B cell (primary cell): ENCODE data around the gene PTPRF. TPM values are rescaled to one million over a fixed set of nuclear protein-coding genes. Genes with fewer than 3 reads are reported as not detected.
"Not testable (repeated sequence)": the region's sequence is repeated elsewhere in the genome, so short reads cannot be mapped to it uniquely, and the experiment has no call there.

Experiments
- ATAC-seq: fragments of 200-7000 bp; cut with Tn5 transposase; one replicate; pipeline ENCODE4 v1.10.0; 2021; ENCODE audit warnings: low read depth, mild to moderate bottlenecking, moderate number of reproducible peaks, moderate library complexity
- CTCF ChIA-PET: fragments of 350-600 bp; sonication (Branson Sonifier 250); formaldehyde crosslinking; loops from one replicate; lab custom pipeline; 2021; ENCODE audit warnings: antibody characterized with exemption, inconsistent platforms; lab: Charles Lee
- POLR2A ChIA-PET: fragments of 350-600 bp; sonication (Branson Sonifier 250); formaldehyde crosslinking; loops from one replicate; lab custom pipeline; 2021; ENCODE audit warnings: antibody characterized with exemption; lab: Charles Lee
- DNase-seq: peaks from one replicate; pipeline ENCODE4 v3.0.0; 2013
- H2AFZ ChIP-seq: 2 replicates; pipeline ENCODE4 v1.6.1; 2012; ENCODE audit warnings: mild to moderate bottlenecking, low read depth, low read length; ENCODE audit not compliant: insufficient read depth, poor library complexity, severe bottlenecking
- H3K27ac ChIP-seq, 2 donors: 1 replicate in 1 of 2; 2 replicates in 1 of 2; pipeline ENCODE4 v1.5.1; 2012 to 2013; ENCODE audit warnings: low read length in 2 of 2, mild to moderate bottlenecking in 2 of 2, moderate library complexity in 1 of 2
- H3K27me3 ChIP-seq, 4 experiments: fragments of 200-600 bp in 1 of 4; sonication (generic) in 1 of 4; replicated peaks in 1 of 4; 1 replicate in 2 of 4; 2 replicates in 2 of 4; pipeline versions ENCODE4 v1.6.1 to v1.7.0; 2013 to 2016; ENCODE audit warnings: low read length in 3 of 4, mild to moderate bottlenecking in 2 of 4, mixed read lengths in 1 of 4, moderate library complexity in 1 of 4; ENCODE audit not compliant: insufficient read depth in 4 of 4, control insufficient read depth in 3 of 4; ENCODE audit errors: control extremely low read depth in 1 of 4
- H3K36me3 ChIP-seq, 2 experiments: replicated peaks in 1 of 2; 1 replicate in 1 of 2; 2 replicates in 1 of 2; pipeline versions ENCODE4 v1.6.1 to v1.7.1; 2013; ENCODE audit warnings: low read length in 1 of 2; ENCODE audit not compliant: insufficient read depth in 2 of 2, control insufficient read depth in 1 of 2; ENCODE audit errors: control extremely low read depth in 1 of 2, extremely low read depth in 1 of 2
- H3K4me1 ChIP-seq, 2 donors: fragments of 200-600 bp in 1 of 2; sonication (generic) in 1 of 2; 1 replicate in 1 of 2; 2 replicates in 1 of 2; pipeline versions ENCODE4 v1.5.1 to v1.6.1; 2013 to 2017; ENCODE audit warnings: low read length in 2 of 2; ENCODE audit not compliant: control insufficient read depth in 2 of 2, insufficient read depth in 2 of 2
- H3K4me2 ChIP-seq: replicated peaks from 2 replicates; pipeline ENCODE3; 2012; ENCODE audit warnings: mild to moderate bottlenecking, low read depth, low read length; ENCODE audit not compliant: poor library complexity, severe bottlenecking
- H3K4me3 ChIP-seq, 5 experiments: fragments of 200-600 bp in 1 of 5; sonication (generic) in 1 of 5; 1 replicate in 3 of 5; 2 replicates in 2 of 5; pipeline versions ENCODE4 v1.5.1 to v1.7.0; 2011 to 2016; ENCODE audit warnings: low read length in 4 of 5, mild to moderate bottlenecking in 4 of 5, low read depth in 2 of 5, control low read depth in 1 of 5, moderate library complexity in 1 of 5; ENCODE audit not compliant: insufficient read depth in 1 of 5; ENCODE audit errors: control extremely low read depth in 1 of 5, extremely low read depth in 1 of 5
- H3K79me2 ChIP-seq: fragments of 200-600 bp; sonication (generic); one replicate; pipeline ENCODE4 v1.6.0; 2016; ENCODE audit warnings: low read length; ENCODE audit not compliant: control insufficient read depth, insufficient read depth
- H3K9ac ChIP-seq: fragments of 200-600 bp; sonication (generic); 2 replicates; pipeline ENCODE4 v1.6.1; 2017; ENCODE audit warnings: mild to moderate bottlenecking, low read length, moderate library complexity
- H3K9me3 ChIP-seq, 3 donors: one replicate each; pipeline versions ENCODE4 v1.6.1 to v1.7.1; 2013; ENCODE audit warnings: low read length in 2 of 3; ENCODE audit not compliant: control insufficient read depth in 2 of 3, insufficient read depth in 1 of 3; ENCODE audit errors: control extremely low read depth in 1 of 3
- H4K20me1 ChIP-seq: 2 replicates; pipeline ENCODE4 v1.6.0; 2012; ENCODE audit warnings: mild to moderate bottlenecking, low read length; ENCODE audit not compliant: insufficient read depth, control insufficient read depth, poor library complexity, severe bottlenecking
- H3K27ac Mint-ChIP-seq: one replicate; pipeline ENCODE4 v1.8.0; 2021; ENCODE audit warnings: mixed read lengths
- H3K27me3 Mint-ChIP-seq: one replicate; pipeline ENCODE4 v1.8.0; 2021; ENCODE audit warnings: mixed read lengths
- H3K4me1 Mint-ChIP-seq: one replicate; pipeline ENCODE4 v1.8.0; 2021; ENCODE audit warnings: mixed read lengths
- H3K4me3 Mint-ChIP-seq: one replicate; pipeline ENCODE4 v1.8.0; 2021; ENCODE audit warnings: mixed read lengths
- H3K9me3 Mint-ChIP-seq: one replicate; pipeline ENCODE4 v1.8.0; 2022; ENCODE audit warnings: mixed read lengths; ENCODE audit not compliant: insufficient read depth
- EZH2 ChIP-seq: IDR thresholded peaks from 2 replicates; pipeline ENCODE4 v1.6.1; 2012; ENCODE audit warnings: borderline replicate concordance, low read depth, mild to moderate bottlenecking, moderate library complexity, low read length; ENCODE audit not compliant: insufficient read depth, poor library complexity, severe bottlenecking
- WGBS: methylation state at CpG from one replicate; pipeline ENCODE4 v1.1.5; 2013; ENCODE audit warnings: missing lambda C conversion rate; ENCODE audit not compliant: insufficient coverage; 5-methylcytosine and 5-hydroxymethylcytosine counted together
- intact Hi-C: fragments of 100-400 bp; cut with micrococcal nuclease; formaldehyde crosslinking; loops from one replicate; pipeline ENCODE4 v1.10.0; 2022
- polyA plus RNA-seq: library from polyadenylated mRNA; depleted of rRNA; stranded (reverse); fragments of >200 nt; gene quantifications from 2 replicates; pipeline ENCODE4 v1.2.3, GENCODE V29; 2012
- total RNA-seq, 2 donors: library from RNA; stranded (reverse); fragments of 120-200 nt in 1 of 2; gene quantifications; 1 replicate in 1 of 2; 2 replicates in 1 of 2; pipeline versions ENCODE4 v1.2.3 to v1.2.4, GENCODE V29; 2013 to 2022
- TF ChIP-seq, protein P1 (sequence below): fragments of 200-600 bp; IDR thresholded peaks from one replicate; pipeline ENCODE4 v1.8.0; 2022; ENCODE audit warnings: antibody characterized with exemption, mild to moderate bottlenecking

Gene PTPRF
- total and polyA plus RNA-seq, 2 donors (not counting 1 experiment from before 2014, with no cell fraction given): 0.07 to 0.13 TPM

DNA sequence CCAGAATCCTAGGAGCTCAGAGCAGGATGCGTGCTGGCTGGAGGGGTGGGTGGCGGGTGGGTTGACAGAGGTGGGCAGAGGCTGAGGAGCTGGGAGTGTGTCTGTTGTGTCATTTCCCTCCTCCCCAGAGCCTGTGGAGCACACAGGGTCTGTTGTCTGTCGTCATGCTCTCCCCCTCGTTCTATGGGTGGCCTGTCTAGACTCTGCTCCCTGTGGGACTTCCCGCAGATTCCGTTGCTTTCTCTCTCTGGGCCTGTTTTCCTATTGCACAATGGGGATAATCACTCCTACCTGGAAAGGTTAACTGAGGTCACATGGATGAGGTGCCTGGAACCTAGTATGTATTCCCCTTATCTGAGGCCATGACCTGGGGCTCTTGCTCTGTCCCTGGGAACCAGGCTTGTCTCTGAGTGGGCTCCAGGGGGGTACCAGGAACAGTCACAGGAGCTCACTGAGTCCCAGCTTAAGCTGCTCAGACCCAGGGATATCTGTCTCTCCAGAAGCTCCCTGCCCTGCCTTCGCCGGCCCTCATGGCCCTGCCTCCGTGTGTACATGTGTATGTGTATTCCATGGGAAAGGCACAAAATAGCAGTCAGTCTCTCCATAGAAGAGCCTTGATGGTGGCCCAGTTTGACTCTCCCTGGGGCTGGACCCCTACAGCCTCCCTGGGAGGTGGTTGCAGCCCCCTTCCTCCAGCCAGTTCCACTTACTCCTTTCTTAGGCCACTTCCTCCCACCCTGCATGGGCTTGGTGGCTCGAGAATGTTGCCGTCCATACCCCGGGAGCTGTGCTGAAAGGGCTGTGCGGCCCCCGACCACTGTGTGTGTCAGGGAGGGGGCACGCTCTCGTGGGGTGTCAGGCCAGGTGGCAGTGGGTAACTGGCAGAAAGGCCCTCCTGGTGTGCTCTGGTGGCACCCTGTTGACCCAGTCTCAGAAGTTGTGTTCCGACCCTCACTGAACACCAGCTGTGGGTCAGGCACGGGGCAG lies 17.9 kb downstream of the PTPRF start:
- Histone ChIP-seq H3K4me2 (no peak overlapping the region), H3K27me3 (peaks cover 0 to 7% (median 1%) of the 10 kb centered on the region in 4 experiments), H4K20me1 (no peaks in the 10 kb centered on the region), H3K36me3 (no peaks in the 10 kb centered on the region), H2AFZ (no peak overlapping the region), H3K9ac (no peak overlapping the region), H3K79me2 (no peaks in the 10 kb centered on the region), H3K9me3 (peaks cover 0 to 4% (median 0%) of the 10 kb centered on the region in 3 donors), H3K4me1 (peaks cover 0 to 3% of the 10 kb centered on the region in 2 donors), H3K27ac (no peak overlapping the region), H3K4me3 (no peak overlapping the region)
- TF ChIP-seq, protein P1, sequence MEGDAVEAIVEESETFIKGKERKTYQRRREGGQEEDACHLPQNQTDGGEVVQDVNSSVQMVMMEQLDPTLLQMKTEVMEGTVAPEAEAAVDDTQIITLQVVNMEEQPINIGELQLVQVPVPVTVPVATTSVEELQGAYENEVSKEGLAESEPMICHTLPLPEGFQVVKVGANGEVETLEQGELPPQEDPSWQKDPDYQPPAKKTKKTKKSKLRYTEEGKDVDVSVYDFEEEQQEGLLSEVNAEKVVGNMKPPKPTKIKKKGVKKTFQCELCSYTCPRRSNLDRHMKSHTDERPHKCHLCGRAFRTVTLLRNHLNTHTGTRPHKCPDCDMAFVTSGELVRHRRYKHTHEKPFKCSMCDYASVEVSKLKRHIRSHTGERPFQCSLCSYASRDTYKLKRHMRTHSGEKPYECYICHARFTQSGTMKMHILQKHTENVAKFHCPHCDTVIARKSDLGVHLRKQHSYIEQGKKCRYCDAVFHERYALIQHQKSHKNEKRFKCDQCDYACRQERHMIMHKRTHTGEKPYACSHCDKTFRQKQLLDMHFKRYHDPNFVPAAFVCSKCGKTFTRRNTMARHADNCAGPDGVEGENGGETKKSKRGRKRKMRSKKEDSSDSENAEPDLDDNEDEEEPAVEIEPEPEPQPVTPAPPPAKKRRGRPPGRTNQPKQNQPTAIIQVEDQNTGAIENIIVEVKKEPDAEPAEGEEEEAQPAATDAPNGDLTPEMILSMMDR: no peak
- no peak for TF ChIP-seq EZH2
- ChIA-PET CTCF (no interaction called here), POLR2A (no interaction called here)
- intact Hi-C loops: no loop called here
- Mint-ChIP-seq H3K4me3 (no peak overlapping the region), H3K9me3 (no peaks in the 10 kb centered on the region), H3K27ac (no peak overlapping the region), H3K4me1 (peaks cover 6% of the 10 kb centered on the region), H3K27me3 (peaks cover 25% of the 10 kb centered on the region)
- WGBS: 92% methylated on average over 16 of the region's 18 CpGs
- DNase-seq (no peak), ATAC-seq (no peak)

GRCh38 chr1:43549394-43549793 lies 18.7 kb downstream of the PTPRF start:
- H4K20me1 ChIP-seq, ATAC-seq, H3K4me3 ChIP-seq, H3K36me3 ChIP-seq, H3K9ac ChIP-seq, CTCF ChIA-PET, H3K9me3 ChIP-seq, H3K4me2 ChIP-seq, H3K9me3 Mint-ChIP-seq, H3K27ac Mint-ChIP-seq, H3K27me3 ChIP-seq, H2AFZ ChIP-seq, H3K27ac ChIP-seq, H3K4me1 Mint-ChIP-seq, POLR2A ChIA-PET, DNase-seq, H3K79me2 ChIP-seq, intact Hi-C loops, H3K4me1 ChIP-seq: not testable (repeated sequence)
- Mint-ChIP-seq H3K27me3 (peaks cover 25% of the 10 kb centered on the region), H3K4me3 (peak overlapping the region; percentile 63)
- 87% methylated on average over 3 of the region's 5 CpGs for WGBS
